Mesenchymal stem cell (in vitro differentiated cells and primary cell): ENCODE measurements around the gene FKTN.

Experiments
- DNase-seq: peaks from one replicate; pipeline ENCODE4 v3.0.0-alpha.2; 2013
- H2AFZ ChIP-seq: one replicate; pipeline ENCODE4 v1.6.1; 2013; ENCODE audit warnings: low read depth, mild to moderate bottlenecking, control low read depth, inconsistent platforms, low read length, moderate library complexity
- H2AK5ac ChIP-seq: 2 replicates; pipeline ENCODE4 v1.6.1; 2013; ENCODE audit warnings: low read length, moderate library complexity, mild to moderate bottlenecking, inconsistent platforms; ENCODE audit not compliant: severe bottlenecking
- H2BK120ac ChIP-seq: one replicate; pipeline ENCODE4 v1.6.1; 2013; ENCODE audit warnings: low read depth, mild to moderate bottlenecking, inconsistent platforms, low read length, moderate library complexity
- H2BK12ac ChIP-seq, 2 experiments: one replicate each; pipeline ENCODE4 v1.6.1; 2013; ENCODE audit warnings: inconsistent platforms in 2 of 2, low read length in 2 of 2, mild to moderate bottlenecking in 2 of 2, moderate library complexity in 2 of 2, control low read depth in 1 of 2
- H2BK15ac ChIP-seq: one replicate; pipeline ENCODE4 v1.6.1; 2013; ENCODE audit warnings: mild to moderate bottlenecking, low read depth, inconsistent platforms; ENCODE audit not compliant: poor library complexity, severe bottlenecking
- H2BK5ac ChIP-seq: 2 replicates; pipeline ENCODE4 v1.6.1; 2013; ENCODE audit warnings: low read depth, mild to moderate bottlenecking, low read length, control low read depth, inconsistent platforms; ENCODE audit not compliant: poor library complexity, severe bottlenecking
- H3K14ac ChIP-seq, 2 experiments: one replicate each; pipeline ENCODE4 v1.6.1; 2013; ENCODE audit warnings: inconsistent platforms in 2 of 2, low read length in 2 of 2, control low read depth in 1 of 2, mild to moderate bottlenecking in 1 of 2, moderate library complexity in 1 of 2
- H3K18ac ChIP-seq, 2 experiments: one replicate each; pipeline ENCODE4 v1.6.1; 2013; ENCODE audit warnings: inconsistent platforms in 2 of 2, low read length in 2 of 2, control low read depth in 1 of 2, low read depth in 1 of 2, mild to moderate bottlenecking in 1 of 2
- H3K23ac ChIP-seq, 2 experiments: one replicate each; pipeline ENCODE4 v1.6.1; 2013; ENCODE audit warnings: inconsistent platforms in 2 of 2, low read length in 2 of 2, mild to moderate bottlenecking in 2 of 2, moderate library complexity in 2 of 2, control low read depth in 1 of 2
- H3K27ac ChIP-seq: 2 replicates; pipeline ENCODE4 v1.5.1; 2013; ENCODE audit warnings: mild to moderate bottlenecking, moderate library complexity, low read length, control low read depth, inconsistent platforms; ENCODE audit not compliant: poor library complexity, severe bottlenecking
- H3K27me3 ChIP-seq, 2 experiments: 2 replicates each; pipeline versions ENCODE4 v1.6.1 to v1.7.0; 2013; ENCODE audit warnings: low read length in 2 of 2, mild to moderate bottlenecking in 2 of 2, moderate library complexity in 2 of 2, control low read depth in 1 of 2, inconsistent platforms in 1 of 2; ENCODE audit not compliant: control insufficient read depth in 1 of 2, insufficient read depth in 1 of 2
- H3K36me3 ChIP-seq, 2 experiments: 2 replicates each; pipeline versions ENCODE4 v1.6.1 to v1.7.0; 2013; ENCODE audit warnings: low read length in 2 of 2, control low read depth in 1 of 2, inconsistent platforms in 1 of 2, low read depth in 1 of 2, mild to moderate bottlenecking in 1 of 2; ENCODE audit not compliant: insufficient read depth in 2 of 2, control insufficient read depth in 1 of 2
- H3K4ac ChIP-seq, 2 experiments: one replicate each; pipeline ENCODE4 v1.6.1; 2013; ENCODE audit warnings: inconsistent platforms in 2 of 2, low read length in 2 of 2, mild to moderate bottlenecking in 2 of 2, moderate library complexity in 2 of 2, control low read depth in 1 of 2, low read depth in 1 of 2
- H3K4me1 ChIP-seq: 2 replicates; pipeline ENCODE4 v1.6.1; 2013; ENCODE audit warnings: low read depth, low read length, control low read depth; ENCODE audit not compliant: control insufficient read depth, insufficient read depth
- H3K4me2 ChIP-seq: 2 replicates; pipeline ENCODE4 v1.6.1; 2013; ENCODE audit warnings: low read length, mild to moderate bottlenecking, inconsistent platforms; ENCODE audit not compliant: poor library complexity, severe bottlenecking
- H3K4me3 ChIP-seq, 2 experiments: 2 replicates each; pipeline versions ENCODE4 v1.5.1 to v1.7.0; 2013; ENCODE audit warnings: low read length in 2 of 2, mild to moderate bottlenecking in 2 of 2, control low read depth in 1 of 2, low read depth in 1 of 2; ENCODE audit not compliant: insufficient read depth in 1 of 2
- H3K79me1 ChIP-seq: replicated peaks from 2 replicates; pipeline ENCODE4 v1.6.1; 2013; ENCODE audit warnings: mild to moderate bottlenecking, control low read depth, low read length, inconsistent platforms; ENCODE audit not compliant: poor library complexity, severe bottlenecking
- H3K9ac ChIP-seq: 2 replicates; pipeline ENCODE4 v1.7.0; 2013; ENCODE audit warnings: mild to moderate bottlenecking, low read length, moderate library complexity
- H3K9me3 ChIP-seq: 2 replicates; pipeline ENCODE4 v1.7.0; 2013; ENCODE audit warnings: mild to moderate bottlenecking, low read length; ENCODE audit not compliant: control insufficient read depth
- H4K8ac ChIP-seq: one replicate; pipeline ENCODE4 v1.6.1; 2013; ENCODE audit warnings: inconsistent platforms, mild to moderate bottlenecking, low read length, moderate library complexity
- H4K91ac ChIP-seq: one replicate; pipeline ENCODE4 v1.6.1; 2013; ENCODE audit warnings: mild to moderate bottlenecking, low read length, inconsistent platforms
- WGBS: methylation state at CpG from one replicate; pipeline ENCODE4 v1.1.7; 2013; ENCODE audit warnings: mixed read lengths; 5-methylcytosine and 5-hydroxymethylcytosine counted together

Gene FKTN

DNA sequence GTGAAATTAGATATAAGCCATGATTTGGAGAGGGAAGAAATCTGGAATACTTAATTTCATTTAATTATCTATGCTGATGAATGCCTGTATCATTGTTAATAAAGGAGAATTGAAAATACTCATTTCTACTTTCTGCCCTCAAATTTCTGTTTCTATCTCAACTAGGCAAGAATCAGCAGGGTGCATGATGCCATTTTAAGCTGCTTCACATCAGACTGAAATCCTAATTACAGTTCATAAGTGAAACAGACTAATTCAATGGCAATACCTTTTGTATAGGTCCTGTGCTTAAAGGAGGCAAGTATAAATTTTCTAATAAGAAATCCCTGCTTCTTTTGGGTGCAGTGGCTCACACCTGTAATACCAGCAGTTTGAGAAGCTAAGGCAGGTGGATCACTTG, 82.0 kb downstream of the FKTN start:
- H3K14ac ChIP-seq, result no peak overlapping the region
- no peak overlapping the region for H3K9ac ChIP-seq
- no peak overlapping the region for H4K8ac ChIP-seq
- no peak overlapping the region for H3K4me2 ChIP-seq
- H2BK5ac ChIP-seq, result no peak overlapping the region
- no peak overlapping the region for H2BK120ac ChIP-seq
- H3K27ac ChIP-seq, result no peak overlapping the region
- H2AFZ ChIP-seq, result no peak overlapping the region
- H2BK15ac ChIP-seq, result no peak overlapping the region
- H3K79me1 ChIP-seq, result no peaks in the 10 kb centered on the region
- H3K36me3 ChIP-seq, result peaks cover 0 to 23% of the 10 kb centered on the region in 2 experiments
- H3K9me3 ChIP-seq, result no peaks in the 10 kb centered on the region
- no peak overlapping the region for H2AK5ac ChIP-seq
- no peaks in the 10 kb centered on the region for H3K4me1 ChIP-seq
- no peak overlapping the region for H2BK12ac ChIP-seq
- H3K18ac ChIP-seq, result no peak overlapping the region
- DNase-seq, result no peak
- no peak overlapping the region for H3K23ac ChIP-seq
- no peaks in the 10 kb centered on the region for H3K27me3 ChIP-seq
- H3K4me3 ChIP-seq, result no peak overlapping the region
- no peak overlapping the region for H3K4ac ChIP-seq
- H4K91ac ChIP-seq, result no peak overlapping the region

- Histone ChIP-seq H3K23ac (no peak overlapping the region), H3K4me3 (no peak overlapping the region), H3K4me2 (no peak overlapping the region), H3K4me1 (no peaks in the 10 kb centered on the region), H3K79me1 (no peaks in the 10 kb centered on the region), H2BK5ac (no peak overlapping the region), H3K27ac (no peak overlapping the region), H2BK12ac (no peak overlapping the region), H2BK15ac (no peak overlapping the region), H3K27me3 (no peaks in the 10 kb centered on the region), H4K91ac (no peak overlapping the region), H4K8ac (no peak overlapping the region), H2AK5ac (no peak overlapping the region), H3K9me3 (no peaks in the 10 kb centered on the region), H2BK120ac (no peak overlapping the region), H3K36me3 (peaks cover 0 to 5% of the 10 kb centered on the region in 2 experiments), H3K9ac (no peak overlapping the region), H3K4ac (no peak overlapping the region), H3K14ac (no peak overlapping the region), H2AFZ (no peak overlapping the region), H3K18ac (no peak overlapping the region)
- DNase-seq, result no peak
These were observed 85.9 kb downstream of the FKTN start for GRCh38 chr9:105643795-105644194.

GRCh38 chr9:105646879-105647594, 89.1 kb downstream of the FKTN start:
- no peaks in the 10 kb centered on the region for H3K36me3 ChIP-seq
- no peak overlapping the region for H3K4me3 ChIP-seq
- H3K18ac ChIP-seq, result no peak overlapping the region
- no peak overlapping the region for H2AK5ac ChIP-seq
- no peaks in the 10 kb centered on the region for H3K4me1 ChIP-seq
- no peak overlapping the region for H3K14ac ChIP-seq
- H3K4me2 ChIP-seq, result no peak overlapping the region
- H2BK120ac ChIP-seq, result no peak overlapping the region
- H3K27me3 ChIP-seq, result no peaks in the 10 kb centered on the region
- no peak overlapping the region for H3K4ac ChIP-seq
- H3K79me1 ChIP-seq, result no peaks in the 10 kb centered on the region
- H2BK5ac ChIP-seq, result no peak overlapping the region
- no peak overlapping the region for H2BK15ac ChIP-seq
- H3K27ac ChIP-seq, result no peak overlapping the region
- H4K91ac ChIP-seq, result no peak overlapping the region
- DNase-seq, result no peak
- no peak overlapping the region for H3K23ac ChIP-seq
- no peak overlapping the region for H2AFZ ChIP-seq
- 85% methylated on average over 7 of the region's 7 CpGs for WGBS
- no peak overlapping the region for H2BK12ac ChIP-seq
- H3K9ac ChIP-seq, result no peak overlapping the region
- H4K8ac ChIP-seq, result peak overlapping the region; percentile 19
- H3K9me3 ChIP-seq, result no peaks in the 10 kb centered on the region

- Histone ChIP-seq H3K4me1 (no peaks in the 10 kb centered on the region), H3K9ac (no peak overlapping the region), H2BK120ac (no peak overlapping the region), H2BK5ac (no peak overlapping the region), H2AFZ (no peak overlapping the region), H3K4me2 (no peak overlapping the region), H4K8ac (no peak overlapping the region), H3K4me3 (no peak overlapping the region), H2AK5ac (no peak overlapping the region), H3K79me1 (no peaks in the 10 kb centered on the region), H3K27ac (no peak overlapping the region), H2BK12ac (no peak overlapping the region), H3K4ac (no peak overlapping the region), H3K14ac (no peak overlapping the region), H4K91ac (no peak overlapping the region), H3K27me3 (no peaks in the 10 kb centered on the region), H3K9me3 (no peaks in the 10 kb centered on the region), H3K23ac (no peak overlapping the region), H3K18ac (no peak overlapping the region), H2BK15ac (no peak overlapping the region), H3K36me3 (no peaks in the 10 kb centered on the region)
- no peak for DNase-seq
- 66% methylated on average over 11 of the region's 12 CpGs for WGBS
These were observed 89.8 kb downstream of the FKTN start for GRCh38 chr9:105647595-105648349.
